GM12874 (cell line): ENCODE results near the gene ARF6.

Experiments
- CTCF ChIP-seq: IDR thresholded peaks from 2 replicates; pipeline ENCODE4 v1.5.1; 2011; ENCODE audit warnings: low read depth, mild to moderate bottlenecking, control low read depth, low read length, moderate library complexity; ENCODE audit not compliant: insufficient read depth

ARF6 gene

DNA sequence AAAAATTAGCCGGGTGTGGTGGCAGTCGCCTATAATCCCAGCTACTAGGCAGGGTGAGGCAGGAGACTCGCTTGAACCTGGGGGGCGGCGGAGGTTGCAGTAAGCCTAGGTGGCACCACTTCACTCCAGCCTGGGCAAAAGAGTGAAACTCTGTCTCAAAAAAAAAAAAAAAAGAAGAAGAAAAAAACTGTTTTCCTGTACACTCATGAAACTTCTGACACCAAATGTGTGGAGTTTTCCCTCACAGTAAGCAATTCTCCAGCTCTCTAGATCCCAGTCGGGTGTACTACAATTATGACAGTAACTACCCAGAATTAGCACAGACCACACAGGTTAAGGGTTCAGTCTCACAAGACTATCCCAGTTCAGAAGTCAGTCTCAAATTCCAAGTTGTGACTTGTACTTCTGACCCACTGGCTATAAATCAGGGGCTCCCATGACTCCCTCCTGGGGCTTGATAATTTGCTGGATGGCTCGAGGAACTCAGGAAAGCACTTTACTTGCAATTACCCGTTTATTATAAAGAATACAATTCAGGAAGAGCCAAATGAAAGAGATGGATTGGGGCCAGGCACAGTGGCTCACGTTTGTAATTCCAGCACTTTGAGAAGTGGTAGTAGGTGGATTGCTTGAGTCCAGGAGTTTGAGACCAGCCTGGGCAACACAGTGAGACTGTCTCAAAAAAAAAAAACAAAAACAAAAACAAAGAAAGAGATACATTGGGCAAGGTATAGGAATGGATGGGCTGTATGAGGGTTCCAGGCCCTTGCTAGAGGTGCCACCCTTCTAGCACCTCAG lies 12.4 kb upstream of the ARF6 start:
- no peak for TF ChIP-seq CTCF

GRCh38 chr14:49881350-49882001 lies 11.4 kb upstream of the ARF6 start:
- TF ChIP-seq CTCF = no peak

DNA sequence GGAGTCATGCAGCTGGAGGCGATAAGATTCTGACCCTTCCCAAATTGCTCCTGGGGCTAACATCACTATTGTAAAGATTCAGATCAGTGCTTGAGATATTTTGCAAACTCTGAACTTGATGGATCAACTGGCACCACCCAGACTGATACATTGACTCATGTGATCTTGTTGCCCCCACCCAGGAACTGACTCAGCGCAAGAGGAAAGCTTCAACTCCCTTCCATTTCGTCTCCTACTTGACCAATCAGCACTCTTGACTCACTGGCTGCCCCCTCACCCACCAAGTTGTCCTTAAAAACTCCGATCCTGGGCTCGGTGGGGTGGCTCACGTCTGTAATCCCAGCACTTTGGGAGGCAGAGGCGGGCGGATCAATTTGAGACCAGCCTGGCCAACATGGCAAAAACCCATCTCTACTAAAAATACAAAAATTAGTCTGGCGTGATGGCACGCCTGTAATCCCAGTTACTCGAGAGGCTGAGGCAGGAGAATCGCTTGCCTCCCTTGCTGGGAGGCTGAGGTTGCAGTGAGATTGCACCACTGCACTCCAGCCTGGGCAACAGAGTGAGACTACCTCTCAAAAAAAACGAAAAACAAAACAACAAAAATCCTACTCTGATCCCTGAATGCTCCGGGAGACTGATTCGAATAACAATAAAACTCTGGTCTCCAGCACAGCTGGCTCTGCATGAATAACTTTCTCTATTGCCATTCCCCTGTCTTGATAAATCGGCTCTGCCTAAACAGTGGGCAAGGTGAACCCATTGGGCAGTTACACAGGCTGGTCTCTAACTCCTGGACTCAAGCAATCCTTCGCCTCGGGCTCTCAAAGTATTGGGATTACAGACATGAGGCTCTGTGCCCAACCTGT lies 9.8 kb upstream of the ARF6 start:
- no peak for TF ChIP-seq CTCF

DNA sequence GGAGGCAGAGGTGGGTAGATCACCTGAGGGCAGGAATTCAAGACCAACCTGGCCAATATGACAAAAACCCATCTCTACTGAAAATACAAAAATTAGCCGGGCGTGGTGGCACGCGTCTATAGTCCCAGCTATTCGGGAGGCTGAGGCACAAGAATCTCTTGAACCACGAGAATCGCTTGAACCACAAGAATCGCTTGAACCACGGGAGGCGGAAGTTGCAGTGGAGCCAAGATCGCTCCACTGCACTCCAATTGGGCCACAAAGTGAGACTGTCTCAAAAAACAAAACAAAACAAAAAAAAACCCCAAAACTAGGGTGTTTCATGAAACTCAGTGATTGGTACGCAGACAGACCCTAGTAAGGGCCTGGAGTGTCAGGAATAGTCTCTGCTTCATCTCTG lies 6.4 kb upstream of the ARF6 start:
- TF ChIP-seq CTCF = no peak

- TF ChIP-seq CTCF = no peak
These were observed 4.6 kb upstream of the ARF6 start for GRCh38 chr14:49888293-49888692.

GRCh38 chr14:49892301-49892635 lies 614 bp upstream of the ARF6 start:
- no peak for TF ChIP-seq CTCF
